Hepatic stellate cell (primary cell): ENCODE data around the gene MAPK12.
A peak's percentile ranks its signal among the peaks of the same experiment; 100 is the strongest.
"Not testable (repeated sequence)": the region's sequence is repeated elsewhere in the genome, so short reads cannot be mapped to it uniquely, and the experiment has no call there.

ENCODE experiments used
- DNase-seq: peaks from one replicate; pipeline ENCODE4 v3.0.0; 2011; ENCODE audit warnings: low spot score

The MAPK12 gene

DNA sequence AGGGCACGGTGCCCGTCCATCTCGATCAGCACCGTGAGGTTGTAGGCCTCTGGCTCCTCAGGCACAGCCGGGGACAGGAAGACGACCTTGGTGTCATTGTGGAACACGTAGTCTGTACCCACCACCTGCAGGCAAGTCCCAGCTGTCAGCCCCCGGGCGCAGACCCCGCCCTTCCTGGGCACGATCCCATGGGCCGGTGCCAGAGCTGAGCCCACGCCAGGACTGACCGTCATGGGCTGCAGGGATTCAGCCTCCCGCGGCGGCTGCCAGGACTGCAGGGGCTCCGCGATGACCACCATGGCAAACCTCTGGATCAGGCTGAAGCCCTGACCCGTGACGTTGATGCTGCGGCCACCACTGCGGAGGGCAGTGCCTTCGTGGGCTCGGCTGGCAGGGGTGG is 20.5 kb upstream of the MAPK12 start:
- no peak for DNase-seq

GRCh38 chr22:50281384-50281760 is 19.9 kb upstream of the MAPK12 start:
- DNase-seq, result no peak

DNA sequence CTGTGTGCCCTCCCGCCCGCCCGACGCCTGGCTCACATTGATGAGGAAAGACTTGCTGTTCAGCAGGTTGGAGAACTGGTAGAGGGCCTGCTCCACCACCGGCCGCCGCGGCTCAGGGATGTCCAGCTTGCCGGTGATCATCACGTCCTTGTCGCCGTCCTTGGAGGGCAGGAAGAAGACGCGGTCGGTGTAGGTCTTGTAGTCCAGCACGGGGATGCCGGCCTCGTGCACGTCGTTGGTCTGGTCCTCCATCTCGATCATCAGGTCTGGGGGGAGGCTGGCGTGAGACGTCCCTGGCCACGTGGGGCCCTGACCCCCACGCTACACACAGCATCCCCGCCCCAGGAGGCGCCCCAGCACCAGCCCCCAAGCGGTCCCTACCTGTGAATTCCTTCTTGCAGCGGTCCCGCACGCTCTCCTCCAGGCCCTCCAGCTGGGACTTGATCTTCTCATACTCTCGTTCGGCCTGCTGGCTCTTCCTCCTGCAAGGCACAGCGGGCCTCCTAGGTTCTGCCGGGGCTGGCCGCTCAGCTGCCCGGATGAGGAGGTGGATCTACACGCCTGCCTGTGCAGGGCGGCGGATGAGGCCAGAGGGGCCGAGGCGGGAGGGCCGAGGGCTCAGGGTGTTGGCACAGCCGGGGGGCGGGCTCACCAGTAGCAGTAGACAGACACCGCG is 19.4 kb upstream of the MAPK12 start:
- no peak for DNase-seq

DNA sequence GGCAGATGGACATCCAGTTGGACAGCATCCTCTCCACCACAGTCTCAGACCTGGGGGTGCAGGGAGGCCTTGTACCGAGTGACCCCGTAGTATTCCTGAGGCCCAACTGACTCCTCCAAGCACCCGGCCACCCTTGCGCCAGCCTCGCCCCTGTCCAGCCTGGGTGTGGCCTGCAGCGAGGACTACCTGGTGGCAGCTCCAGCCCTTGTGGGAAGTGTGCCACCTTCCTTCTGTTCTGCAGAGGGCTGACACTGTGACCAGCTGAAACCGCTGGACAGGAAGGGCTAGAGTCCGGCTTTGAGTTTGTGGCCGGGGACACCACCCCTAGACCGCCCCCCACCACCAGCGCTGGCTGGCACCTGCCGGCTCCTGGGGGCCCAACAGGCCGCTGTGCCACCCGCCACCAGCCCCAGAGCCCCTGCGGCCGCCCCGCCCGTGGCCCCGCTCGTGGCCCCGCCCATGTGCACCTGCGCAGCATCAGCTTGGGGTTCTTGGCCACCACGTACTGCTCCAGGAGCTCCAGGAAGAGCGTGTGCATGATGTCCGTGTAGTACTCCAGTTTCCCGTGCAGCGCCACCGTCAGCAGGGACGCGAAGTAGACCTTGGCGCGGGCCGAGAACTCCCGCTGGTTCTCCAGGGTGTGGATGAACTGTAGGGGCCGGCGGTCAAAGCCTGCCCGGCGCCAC is 18.7 kb upstream of the MAPK12 start:
- no peak for DNase-seq

DNA sequence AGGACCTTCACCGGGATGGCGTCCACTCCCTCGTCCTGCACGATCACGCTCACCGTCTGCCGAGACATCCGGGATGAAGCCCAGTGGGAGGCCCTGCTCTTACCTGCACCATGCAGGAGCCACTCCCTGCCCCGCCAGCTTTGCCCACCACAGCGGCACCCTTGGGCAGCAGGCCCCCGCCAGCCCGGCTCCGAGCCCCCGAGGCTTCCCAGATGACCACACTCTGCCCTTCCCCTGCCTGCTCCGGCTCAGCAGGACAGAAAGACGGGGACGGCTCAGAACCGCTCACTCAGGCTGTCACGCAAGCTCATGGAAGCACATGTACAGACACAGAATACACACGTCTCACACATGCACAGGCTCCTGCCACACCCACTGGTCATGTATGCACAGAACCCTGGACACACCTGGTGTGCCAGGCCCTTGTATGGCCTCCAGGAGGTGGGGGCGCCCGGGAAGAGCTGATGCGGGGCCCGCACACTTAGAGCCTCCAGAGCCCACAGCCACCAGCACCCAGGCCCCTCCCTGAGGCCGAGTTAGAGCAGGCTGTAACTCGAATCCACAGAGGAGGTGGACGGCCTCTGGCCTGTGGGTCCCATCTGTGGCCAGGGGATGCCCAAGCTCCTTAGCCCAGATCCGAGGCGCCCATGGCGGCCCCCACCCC is 17.6 kb upstream of the MAPK12 start:
- no peak for DNase-seq

GRCh38 chr22:50278461-50278860 is 17.0 kb upstream of the MAPK12 start:
- DNase-seq, result no peak

DNA sequence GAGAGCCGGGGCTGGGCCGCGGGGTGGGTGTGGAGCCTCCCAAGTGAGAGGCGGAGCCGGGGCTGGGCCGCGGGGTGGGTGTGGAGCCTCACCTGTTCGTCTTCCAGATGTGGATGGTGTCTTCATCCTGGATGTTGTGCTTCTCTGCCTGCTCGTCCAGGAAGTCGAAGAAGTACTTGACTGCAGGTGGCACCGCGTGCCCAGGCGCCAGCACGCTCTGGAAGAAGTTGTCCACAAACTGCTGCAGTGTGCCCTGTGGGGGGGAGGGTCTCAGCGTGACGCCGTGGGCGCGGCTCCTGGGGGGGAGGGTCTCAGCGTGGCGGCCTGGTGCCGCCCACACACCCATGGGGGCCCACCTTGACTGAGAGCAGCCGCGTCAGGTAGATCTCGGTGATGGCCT is 16.3 kb upstream of the MAPK12 start:
- no peak for DNase-seq

- DNase-seq, result no peak
Measured at GRCh38 chr22:50276143-50276542, 14.7 kb upstream of the MAPK12 start.

DNA sequence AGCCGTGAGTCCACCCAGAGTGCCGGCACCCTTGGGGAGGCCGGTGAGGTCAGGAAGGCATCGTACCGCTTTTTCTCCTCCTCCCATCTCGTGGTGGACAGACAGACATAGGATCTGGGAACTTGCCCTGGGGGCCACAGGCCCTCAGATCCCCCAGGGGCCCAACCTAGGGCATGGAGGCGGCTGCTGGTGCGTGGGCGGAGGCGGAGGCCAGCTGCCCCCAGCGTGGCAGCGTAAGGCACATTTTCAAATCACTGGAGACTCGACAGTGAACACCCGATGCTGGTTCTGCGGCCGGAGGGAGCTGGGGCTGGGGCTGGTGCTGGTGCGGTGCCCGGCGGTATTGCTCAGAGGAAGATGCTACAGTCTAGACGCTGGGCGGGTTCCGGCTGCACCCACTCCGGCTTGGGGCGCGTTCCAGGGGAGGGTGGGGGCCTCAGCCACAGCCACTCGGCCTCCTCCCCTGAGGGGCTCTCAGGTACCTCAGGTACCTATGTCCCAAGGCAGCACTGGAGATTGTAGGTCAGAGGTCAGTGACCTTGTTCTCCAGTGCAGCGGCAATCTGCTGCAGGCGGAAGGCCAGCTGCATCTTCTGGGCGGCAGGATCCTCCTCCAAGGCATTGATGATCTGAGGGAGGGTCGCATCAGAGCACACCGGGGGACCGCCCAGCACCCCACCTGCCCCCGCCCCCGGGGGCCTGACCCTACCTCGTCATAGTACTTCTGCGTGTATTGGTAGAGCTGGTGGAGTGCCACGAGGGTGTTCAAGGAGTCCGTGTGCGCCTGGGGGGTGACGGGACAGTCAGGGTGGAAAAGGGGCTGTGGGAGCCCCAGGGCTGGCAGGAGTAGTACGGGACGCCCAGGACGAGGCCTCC is 13.9 kb upstream of the MAPK12 start:
- no peak for DNase-seq

- DNase-seq, result no peak
Measured at GRCh38 chr22:50274771-50275170, 13.3 kb upstream of the MAPK12 start.

DNA sequence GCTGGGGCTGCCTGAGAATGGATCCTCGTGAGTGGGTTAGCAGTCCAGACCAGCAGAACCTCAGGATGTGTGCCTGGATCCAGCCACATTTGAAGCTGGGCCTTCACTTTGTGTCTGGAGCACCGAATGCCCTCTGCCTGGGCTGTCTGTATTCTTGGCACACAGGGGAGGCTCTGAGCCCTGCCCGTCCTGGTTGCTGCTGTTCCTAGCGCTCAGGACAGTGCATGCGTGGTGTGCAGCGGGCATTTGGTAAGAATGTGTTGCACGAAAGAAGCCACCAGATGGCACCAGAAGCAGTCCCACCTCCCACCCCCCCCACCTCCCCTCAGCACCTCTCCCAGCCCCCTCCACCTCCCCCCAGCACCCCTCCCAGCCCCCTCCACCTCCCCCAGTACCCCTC is 12.8 kb upstream of the MAPK12 start:
- no peak for DNase-seq

GRCh38 chr22:50273781-50274180 is 12.3 kb upstream of the MAPK12 start:
- DNase-seq, result not testable (repeated sequence)

- not testable (repeated sequence) for DNase-seq
Measured at GRCh38 chr22:50273352-50273751, 11.9 kb upstream of the MAPK12 start.

GRCh38 chr22:50272044-50272802 is 10.7 kb upstream of the MAPK12 start:
- no peak for DNase-seq

- DNase-seq, result peak; percentile 77
Measured at GRCh38 chr22:50271519-50271970, 10.1 kb upstream of the MAPK12 start.

GRCh38 chr22:50270666-50271394 is 9.3 kb upstream of the MAPK12 start:
- peak; percentile 79 for DNase-seq

DNA sequence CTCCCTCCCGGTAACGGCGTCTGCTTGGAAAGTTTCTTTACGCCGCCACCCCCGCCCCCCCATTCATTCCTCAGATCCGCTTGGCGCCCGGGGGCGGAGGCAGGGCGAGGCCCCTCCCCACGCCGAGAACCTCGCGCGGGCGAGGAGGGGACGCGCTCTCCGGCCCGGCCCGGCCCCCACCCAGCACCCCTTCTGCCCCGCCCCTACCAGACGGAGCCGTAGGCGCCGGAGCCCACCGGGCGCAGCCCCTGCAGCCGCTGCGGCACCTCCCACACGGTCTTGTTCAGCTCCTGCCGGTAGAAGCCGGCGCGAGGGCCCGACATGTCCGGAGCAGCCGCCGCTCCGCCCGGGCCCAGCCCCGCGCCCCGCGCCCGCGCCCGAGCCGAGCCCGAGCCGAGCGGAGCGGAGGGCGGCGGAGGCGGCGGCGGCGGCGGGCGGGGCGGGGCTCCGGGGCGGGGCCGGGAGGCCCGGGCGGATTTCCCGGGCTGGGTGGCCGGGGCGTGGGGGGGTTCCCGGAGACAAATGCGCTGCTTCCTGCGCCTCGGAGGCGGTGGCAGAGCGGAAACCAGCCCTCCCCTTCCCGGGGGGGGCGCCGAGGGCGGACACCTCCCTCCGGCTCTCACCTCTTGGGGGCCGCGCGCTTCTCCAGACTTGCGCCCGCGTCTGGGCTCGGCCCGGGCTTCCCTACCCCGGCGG is 8.6 kb upstream of the MAPK12 start, which contains the start of gene MAPK11:
Gene MAPK11, minus strand, starts transcription at position 411 of the 696 bp plus-strand sequence. Its CDS starts 88 bp downstream, at position 323.
- no peak for DNase-seq

GRCh38 chr22:50269573-50269969 is 8.1 kb upstream of the MAPK12 start:
- DNase-seq, result no peak

DNA sequence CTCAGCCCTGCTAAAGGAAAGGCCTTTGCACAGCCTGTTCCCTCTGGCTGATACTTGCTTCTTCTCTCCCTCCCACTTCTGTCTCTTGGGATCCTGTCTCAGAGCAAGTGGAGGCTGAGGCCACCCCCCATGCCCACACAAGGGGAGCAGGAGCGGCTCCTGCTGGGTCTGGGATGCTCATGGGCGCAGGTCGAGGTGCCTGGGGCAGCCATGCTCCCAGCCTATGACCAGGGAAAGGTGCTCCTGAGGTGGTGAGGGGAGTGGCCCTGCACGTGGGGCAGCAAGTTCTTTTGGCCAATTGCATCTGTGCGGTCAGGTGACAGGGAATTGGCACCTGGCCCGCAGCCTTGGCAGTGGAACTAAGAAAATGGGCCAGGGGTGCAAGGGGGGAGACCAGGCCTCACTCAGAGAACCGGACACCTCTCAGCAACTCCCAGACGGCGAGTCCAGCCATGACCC is 7.2 kb upstream of the MAPK12 start:
- no peak for DNase-seq
